Endothelial cell (in vitro differentiated cells): ENCODE data around the gene SLF2. TPM values are rescaled to one million over a fixed set of nuclear protein-coding genes. Genes with fewer than 3 reads are reported as not detected.
A peak's percentile ranks its signal among the peaks of the same experiment; 100 is the strongest.

Source experiments
- DNase-seq: peaks from one replicate; pipeline ENCODE4 v3.0.0; 2021; ENCODE audit warnings: low spot score
- H3K27ac Mint-ChIP-seq: one replicate; pipeline ENCODE4 v1.8.0; 2021; ENCODE audit warnings: mixed read lengths, inconsistent platforms; ENCODE audit not compliant: unreplicated experiment
- H3K27me3 Mint-ChIP-seq: one replicate; pipeline ENCODE4 v1.8.0; 2021; ENCODE audit warnings: mild to moderate bottlenecking, moderate library complexity, mixed read lengths, inconsistent platforms; ENCODE audit not compliant: unreplicated experiment
- H3K36me3 Mint-ChIP-seq: one replicate; pipeline ENCODE4 v1.8.0; 2021; ENCODE audit warnings: mild to moderate bottlenecking, low read depth, mixed read lengths, inconsistent platforms; ENCODE audit not compliant: unreplicated experiment
- H3K4me1 Mint-ChIP-seq: one replicate; pipeline ENCODE4 v1.8.0; 2021; ENCODE audit warnings: mild to moderate bottlenecking, mixed read lengths, inconsistent platforms; ENCODE audit not compliant: unreplicated experiment
- H3K4me3 Mint-ChIP-seq: one replicate; pipeline ENCODE4 v1.8.0; 2021; ENCODE audit warnings: mild to moderate bottlenecking, mixed read lengths, inconsistent platforms; ENCODE audit not compliant: unreplicated experiment
- H3K9me3 Mint-ChIP-seq: one replicate; pipeline ENCODE4 v1.8.0; 2021; ENCODE audit warnings: mixed read lengths, inconsistent platforms; ENCODE audit not compliant: unreplicated experiment
- total RNA-seq: library from RNA; stranded (reverse); fragmentation: NEBNext Ultra II Directional; extraction: Animal tissue kit (Norgen Biotek cat#: 25700); gene quantifications from one replicate; pipeline ENCODE4 v1.2.1, GENCODE V29; 2021; ENCODE audit not compliant: unreplicated experiment
- TF ChIP-seq, protein P1 (sequence below): fragments of 200-600 bp; sonication (generic); IDR thresholded peaks from one replicate; pipeline ENCODE4 v1.5.0; 2021; ENCODE audit warnings: antibody characterized with exemption; ENCODE audit not compliant: unreplicated experiment

SLF2 gene
- total RNA-seq, 1 donor from 2014 or later: 31.2 TPM

GRCh38 chr10:100875484-100876166 is 37.1 kb upstream of the SLF2 start:
- H3K27me3 Mint-ChIP-seq: peaks cover 1% of the 10 kb centered on the region
- peaks cover 14% of the 10 kb centered on the region for H3K4me1 Mint-ChIP-seq
- no peak overlapping the region for H3K4me3 Mint-ChIP-seq
- no peak for DNase-seq
- H3K9me3 Mint-ChIP-seq: no peaks in the 10 kb centered on the region
- H3K27ac Mint-ChIP-seq: no peak overlapping the region
- TF ChIP-seq, protein P1, sequence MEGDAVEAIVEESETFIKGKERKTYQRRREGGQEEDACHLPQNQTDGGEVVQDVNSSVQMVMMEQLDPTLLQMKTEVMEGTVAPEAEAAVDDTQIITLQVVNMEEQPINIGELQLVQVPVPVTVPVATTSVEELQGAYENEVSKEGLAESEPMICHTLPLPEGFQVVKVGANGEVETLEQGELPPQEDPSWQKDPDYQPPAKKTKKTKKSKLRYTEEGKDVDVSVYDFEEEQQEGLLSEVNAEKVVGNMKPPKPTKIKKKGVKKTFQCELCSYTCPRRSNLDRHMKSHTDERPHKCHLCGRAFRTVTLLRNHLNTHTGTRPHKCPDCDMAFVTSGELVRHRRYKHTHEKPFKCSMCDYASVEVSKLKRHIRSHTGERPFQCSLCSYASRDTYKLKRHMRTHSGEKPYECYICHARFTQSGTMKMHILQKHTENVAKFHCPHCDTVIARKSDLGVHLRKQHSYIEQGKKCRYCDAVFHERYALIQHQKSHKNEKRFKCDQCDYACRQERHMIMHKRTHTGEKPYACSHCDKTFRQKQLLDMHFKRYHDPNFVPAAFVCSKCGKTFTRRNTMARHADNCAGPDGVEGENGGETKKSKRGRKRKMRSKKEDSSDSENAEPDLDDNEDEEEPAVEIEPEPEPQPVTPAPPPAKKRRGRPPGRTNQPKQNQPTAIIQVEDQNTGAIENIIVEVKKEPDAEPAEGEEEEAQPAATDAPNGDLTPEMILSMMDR: no peak
- H3K36me3 Mint-ChIP-seq: no peaks in the 10 kb centered on the region

DNA sequence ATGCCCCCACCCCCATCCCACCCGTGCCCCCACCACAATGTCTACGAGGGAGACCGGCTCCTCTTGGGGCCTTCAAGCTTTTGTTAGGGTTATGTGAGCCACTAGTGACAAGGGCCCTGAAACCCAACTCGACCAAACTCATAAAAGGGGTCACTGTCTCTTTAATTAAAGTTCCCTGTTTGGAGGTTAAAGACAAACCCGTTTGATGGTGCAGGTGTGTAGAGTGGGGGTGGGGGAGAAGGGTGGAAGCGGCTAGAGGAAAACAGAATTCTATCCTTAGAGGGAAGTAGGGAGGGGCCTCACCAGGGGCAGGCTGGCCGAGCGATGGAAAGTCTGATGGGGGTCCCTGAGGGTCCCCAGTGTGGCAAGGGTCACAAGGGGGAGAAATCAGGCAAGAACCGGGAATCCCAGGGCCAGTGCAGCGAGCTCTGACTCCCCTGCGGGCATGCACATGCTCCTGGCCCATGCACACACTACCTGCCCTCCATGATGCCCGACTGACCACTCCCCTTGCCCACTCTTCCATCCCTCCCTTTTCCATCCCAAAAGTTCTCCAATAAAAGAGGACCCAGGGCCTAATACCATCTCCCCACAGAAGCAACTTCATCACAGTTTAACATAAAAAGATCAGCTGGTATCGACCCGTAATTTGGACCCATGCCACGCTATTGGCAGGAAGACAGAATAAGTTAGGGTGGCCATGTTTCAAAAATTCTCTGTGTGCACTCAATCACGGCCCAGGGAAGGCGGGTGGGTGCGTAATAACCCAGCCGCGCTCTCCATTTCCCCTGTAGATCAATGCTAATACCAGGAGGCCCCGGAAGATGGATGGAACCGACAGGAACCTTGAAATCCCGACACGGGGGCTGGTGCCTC is 35.9 kb upstream of the SLF2 start:
- TF ChIP-seq, protein P1: no peak
- Mint-ChIP-seq H3K27me3 (peaks cover 1% of the 10 kb centered on the region), H3K36me3 (no peaks in the 10 kb centered on the region), H3K9me3 (no peaks in the 10 kb centered on the region), H3K4me1 (peaks cover 17% of the 10 kb centered on the region), H3K27ac (no peak overlapping the region), H3K4me3 (no peak overlapping the region)
- DNase-seq: no peak

DNA sequence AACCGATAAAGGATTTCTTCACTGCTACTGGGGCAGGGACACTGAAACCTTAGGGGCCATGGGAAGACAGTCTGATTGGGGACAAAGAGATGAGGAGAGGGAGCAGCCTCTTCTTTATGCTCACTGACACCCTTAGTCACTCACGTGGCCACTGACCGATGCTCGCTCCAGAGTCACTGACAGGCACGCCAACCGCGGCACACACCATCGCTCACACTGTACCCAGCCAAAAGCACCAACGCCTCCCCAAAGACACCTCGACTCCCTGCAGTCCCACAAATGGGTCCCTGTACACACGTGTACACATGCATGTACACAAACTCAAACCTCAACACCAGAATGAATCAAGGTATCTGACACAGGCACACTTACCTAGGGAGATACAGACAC is 35.3 kb upstream of the SLF2 start:
- no peak overlapping the region for H3K27ac Mint-ChIP-seq
- H3K36me3 Mint-ChIP-seq: no peaks in the 10 kb centered on the region
- H3K9me3 Mint-ChIP-seq: no peaks in the 10 kb centered on the region
- H3K4me1 Mint-ChIP-seq: peaks cover 17% of the 10 kb centered on the region
- no peak for DNase-seq
- peaks cover 1% of the 10 kb centered on the region for H3K27me3 Mint-ChIP-seq
- TF ChIP-seq, protein P1: no peak
- no peak overlapping the region for H3K4me3 Mint-ChIP-seq

DNA sequence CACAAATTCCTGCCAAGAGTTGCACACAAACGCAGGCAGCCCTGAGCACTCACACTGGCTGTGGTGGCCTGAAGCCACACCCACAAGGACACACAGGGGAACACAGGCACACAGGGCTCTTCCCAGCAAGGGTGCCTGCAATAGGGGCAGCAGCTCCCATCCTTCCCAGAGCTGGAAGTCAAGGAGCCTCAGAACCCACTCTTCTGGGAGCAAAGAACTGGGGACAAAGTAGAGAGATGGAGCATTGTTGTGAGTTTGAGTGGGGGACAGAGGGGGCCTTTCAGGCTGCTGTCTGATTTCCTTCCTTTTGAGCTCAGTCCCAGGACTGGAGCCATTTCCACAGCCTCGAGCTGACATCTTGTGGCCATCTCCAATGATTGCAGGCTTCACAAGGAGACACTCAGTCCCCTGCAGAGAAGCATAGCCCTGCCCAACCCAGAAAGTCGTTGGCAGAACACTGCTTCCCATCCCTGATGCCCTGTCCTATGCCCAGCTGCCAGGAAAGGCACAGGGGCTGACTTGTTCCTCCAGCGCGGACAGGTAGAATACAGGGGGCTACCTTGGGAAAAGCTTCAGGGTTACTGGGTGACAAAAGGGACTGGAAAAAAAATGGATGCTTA is 34.4 kb upstream of the SLF2 start:
- Mint-ChIP-seq H3K27ac (no peak overlapping the region), H3K9me3 (no peaks in the 10 kb centered on the region), H3K36me3 (no peaks in the 10 kb centered on the region), H3K4me1 (peaks cover 14% of the 10 kb centered on the region), H3K4me3 (no peak overlapping the region), H3K27me3 (no peaks in the 10 kb centered on the region)
- peak; percentile 69 for DNase-seq
- TF ChIP-seq, protein P1: peak; percentile 45
